Measurements from ENCODE around the gene ODAD2.
"Not testable (repeated sequence)": the region's sequence is repeated elsewhere in the genome, so short reads cannot be mapped to it uniquely, and the experiment has no call there.

The ODAD2 gene

DNA sequence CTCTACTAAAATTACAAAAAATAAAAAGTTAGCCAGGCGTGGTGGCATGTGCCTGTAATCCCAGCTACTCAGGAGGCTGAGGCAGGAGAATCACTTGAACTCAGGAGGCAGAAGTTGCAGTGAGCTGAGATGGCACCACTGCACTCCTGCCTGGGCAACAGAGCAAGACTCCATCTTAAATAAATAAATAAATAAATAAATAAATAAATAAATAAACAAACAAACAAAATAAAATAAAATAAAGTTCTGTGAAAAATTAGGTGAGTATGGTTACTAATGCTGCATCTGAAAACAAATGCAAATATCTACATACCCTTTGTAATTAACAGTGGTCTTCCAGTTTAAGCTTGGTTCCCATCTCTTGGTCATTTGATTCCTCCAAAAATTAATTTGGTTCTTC lies 28.1 kb downstream of the ODAD2 start:
- not testable (repeated sequence) for DNase-seq (ENCODE audit: low read depth, low spot score)

DNA sequence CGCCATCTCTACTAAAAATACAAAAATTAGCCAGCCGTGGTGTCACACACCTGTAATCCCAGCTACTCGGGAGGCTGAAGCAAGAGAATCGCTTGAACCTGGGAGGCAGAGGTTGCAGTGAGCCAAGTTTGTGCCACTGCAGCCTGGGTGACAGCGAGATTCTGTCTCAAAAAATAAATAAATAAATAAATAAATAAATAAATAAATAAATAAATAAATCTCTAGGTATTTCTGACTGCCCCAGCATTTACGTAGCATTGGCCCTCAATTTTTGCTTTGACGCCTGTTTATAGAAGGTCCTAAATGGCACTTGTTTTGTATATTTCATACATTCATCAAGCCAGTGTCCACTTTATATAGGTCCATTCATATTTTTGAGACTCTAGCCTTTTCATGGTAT lies 28.9 kb downstream of the ODAD2 start:
- not testable (repeated sequence) for DNase-seq (ENCODE audit: low read depth, low spot score)

DNA sequence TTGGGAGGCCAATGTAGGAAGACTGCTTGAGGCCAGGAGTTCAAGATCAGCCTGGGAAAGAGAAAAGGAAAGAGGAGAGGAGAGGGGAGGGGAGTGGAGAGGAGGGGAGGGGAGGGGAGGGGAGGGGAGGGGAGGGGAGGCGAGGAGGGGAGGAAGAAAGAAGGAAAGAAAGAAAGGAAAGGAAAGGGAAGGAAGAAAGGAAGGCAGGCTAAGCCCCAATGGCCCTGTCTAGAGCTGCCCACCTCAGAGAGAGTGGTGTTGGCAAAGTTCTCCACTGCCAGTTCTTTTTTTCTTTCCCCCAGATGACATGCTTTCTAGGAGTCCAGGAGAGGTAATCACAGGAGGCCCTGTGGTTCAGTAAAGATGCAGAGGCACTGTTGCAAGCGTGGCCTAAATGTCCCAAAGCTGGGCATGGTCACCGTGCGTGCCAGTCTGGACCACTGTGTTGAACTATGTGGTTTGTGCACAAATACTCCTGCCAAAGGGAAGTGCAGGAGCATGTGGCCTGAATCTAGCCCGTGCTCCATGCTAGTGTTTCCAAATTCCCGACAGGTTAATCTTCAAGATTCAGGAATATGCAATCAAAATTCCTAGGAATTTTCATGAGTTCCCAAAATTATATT lies 39.7 kb downstream of the ODAD2 start:
- no peak for DNase-seq (ENCODE audit: low read depth, low spot score)

DNA sequence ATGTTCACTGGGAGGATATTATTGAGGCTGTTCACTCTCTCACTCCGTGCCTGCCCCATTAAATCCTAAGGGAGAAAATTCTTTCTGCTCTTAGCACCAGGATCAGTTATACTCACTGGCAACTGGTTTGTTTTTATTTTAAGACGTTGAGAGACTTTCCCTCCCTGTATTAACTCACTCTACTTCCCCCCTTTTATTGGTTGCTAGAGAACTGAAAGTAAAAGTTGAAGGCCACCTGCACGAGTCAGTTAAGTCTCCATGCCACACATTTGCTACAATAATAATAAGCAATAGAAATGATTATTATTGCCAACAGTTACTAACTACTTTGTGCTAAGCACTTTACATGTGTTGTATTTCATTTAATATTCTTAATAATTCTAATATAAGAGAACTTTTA lies 40.5 kb downstream of the ODAD2 start:
- not testable (repeated sequence) for DNase-seq (ENCODE audit: low read depth, low spot score)

DNA sequence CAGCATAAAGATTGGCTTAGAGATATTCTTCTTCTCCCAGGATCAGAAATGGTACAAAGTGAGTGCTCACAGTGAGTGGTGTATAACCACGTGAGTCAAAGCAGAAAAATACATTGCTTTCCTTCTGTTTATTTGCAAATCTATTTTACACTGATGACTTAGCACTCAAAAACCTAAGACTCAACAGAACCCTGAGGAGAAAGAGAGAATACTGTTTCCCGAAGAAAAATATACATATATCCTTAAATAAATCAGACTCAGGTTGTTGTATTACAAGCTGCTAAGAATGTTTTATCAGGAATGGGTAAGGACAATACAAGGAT lies 48.7 kb downstream of the ODAD2 start:
- DNase-seq (ENCODE audit: low read depth, low spot score) = no peak

DNA sequence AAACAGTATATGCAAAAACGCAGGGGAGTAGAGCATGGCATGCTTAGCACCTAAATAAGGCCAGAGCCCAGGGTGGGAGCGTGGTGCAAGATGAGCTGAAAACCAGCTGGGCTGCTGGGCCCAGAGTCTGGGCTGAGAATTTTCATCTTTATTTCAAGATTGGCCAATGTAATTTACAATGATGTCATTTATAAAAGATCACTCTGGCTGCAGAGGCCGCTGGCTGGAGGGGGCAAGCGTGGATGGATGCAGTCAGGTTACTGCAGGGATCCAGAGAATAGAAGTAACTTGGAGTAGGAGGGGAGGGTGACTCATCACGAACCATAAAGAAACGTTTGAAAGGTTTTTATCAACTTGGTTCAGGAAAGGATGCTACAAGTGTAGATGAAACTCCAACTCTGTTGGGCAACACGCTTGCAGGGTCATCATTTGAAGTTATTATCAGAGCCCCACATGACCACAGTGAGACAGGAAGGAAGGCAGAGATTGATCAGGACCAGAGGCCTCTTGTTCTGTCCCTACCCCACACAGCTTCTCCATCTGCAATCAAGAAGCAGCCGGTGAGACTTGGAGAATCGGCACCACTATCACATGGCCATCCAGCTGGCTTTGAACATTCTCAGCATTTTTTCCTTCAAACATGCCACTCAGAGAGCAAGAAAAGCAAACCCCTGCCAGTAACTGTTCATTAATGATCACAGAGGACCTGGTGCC lies 49.2 kb downstream of the ODAD2 start:
- DNase-seq (ENCODE audit: low read depth, low spot score) = peak; percentile 59

DNA sequence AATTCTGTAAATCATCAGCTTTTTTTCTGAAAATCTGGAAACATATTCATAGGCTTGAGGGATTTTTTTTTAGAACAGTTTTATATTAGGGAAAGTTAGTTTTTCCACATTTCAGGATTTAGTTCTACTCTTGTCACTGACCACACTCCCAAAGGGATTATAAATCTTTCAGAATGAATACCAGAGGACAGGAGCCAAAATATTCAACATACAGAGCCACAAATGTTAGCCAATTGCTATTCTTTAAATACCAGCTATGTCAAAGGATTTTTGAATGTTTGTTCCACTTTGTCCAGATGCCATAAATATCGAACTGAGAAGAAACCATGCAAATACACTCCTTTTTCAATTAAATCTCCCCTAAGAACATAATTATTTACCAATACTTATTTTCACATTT lies 50.7 kb downstream of the ODAD2 start:
- no peak for DNase-seq (ENCODE audit: low read depth, low spot score)

DNA sequence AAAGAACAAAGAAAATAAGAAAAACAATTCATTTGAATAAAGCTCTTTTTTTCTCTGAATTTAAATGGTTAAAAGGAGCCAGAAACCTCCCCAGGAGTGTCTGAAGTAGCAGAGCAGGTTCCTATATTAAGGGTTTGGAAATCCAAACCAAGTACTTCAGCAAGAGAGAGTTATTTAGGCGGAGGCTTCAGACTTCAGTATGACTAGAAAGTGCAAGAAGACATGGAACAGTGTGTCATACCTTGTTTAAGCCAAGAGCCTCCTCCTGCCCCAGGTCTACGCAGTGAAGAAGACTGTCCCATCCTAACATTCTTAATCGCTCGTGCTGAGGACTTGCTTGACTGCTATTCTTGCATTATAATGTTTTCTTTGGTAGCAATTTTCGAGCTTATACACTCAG lies 51.3 kb downstream of the ODAD2 start:
- no peak for DNase-seq (ENCODE audit: low read depth, low spot score)

DNA sequence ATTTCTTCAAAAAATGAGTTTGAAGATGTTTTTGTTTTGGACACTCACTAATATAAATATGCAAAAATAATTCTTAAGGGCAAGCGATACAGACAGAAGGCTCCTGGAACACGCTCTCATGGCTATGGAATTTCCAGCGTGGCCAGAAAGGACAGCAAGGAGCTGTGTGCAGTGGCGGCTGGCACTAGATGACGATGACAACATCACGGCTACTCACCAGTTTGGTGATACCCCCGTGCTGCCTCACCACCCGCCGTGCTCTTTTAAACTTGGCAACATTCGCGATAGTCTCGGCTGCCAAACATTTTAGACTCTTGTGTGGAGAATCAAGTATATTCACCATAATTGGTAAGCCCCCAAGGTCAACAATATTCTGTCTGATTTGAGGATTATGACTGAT lies 54.9 kb downstream of the ODAD2 start:
- peak; percentile 23 for DNase-seq (ENCODE audit: low read depth, low spot score)

DNA sequence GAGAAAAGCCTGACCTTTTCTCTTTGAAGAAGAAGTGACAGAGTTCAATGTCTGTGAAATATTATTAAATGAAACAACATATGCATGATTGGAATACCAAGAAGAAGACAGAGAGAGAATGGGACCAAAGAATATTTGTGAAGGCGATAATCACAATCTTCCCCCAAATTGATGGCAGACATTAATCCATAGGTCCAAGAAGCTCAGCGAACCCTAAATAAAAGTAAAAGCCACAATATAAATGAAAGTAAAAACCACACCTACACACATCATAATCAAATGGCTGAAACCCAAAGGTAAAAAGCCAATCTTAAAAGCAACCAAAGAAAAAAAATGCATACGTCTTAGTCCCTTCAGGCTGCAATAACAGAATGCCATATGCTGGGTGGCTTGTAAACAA lies 84.0 kb downstream of the ODAD2 start:
- no peak for DNase-seq (ENCODE audit: low read depth, low spot score)

DNA sequence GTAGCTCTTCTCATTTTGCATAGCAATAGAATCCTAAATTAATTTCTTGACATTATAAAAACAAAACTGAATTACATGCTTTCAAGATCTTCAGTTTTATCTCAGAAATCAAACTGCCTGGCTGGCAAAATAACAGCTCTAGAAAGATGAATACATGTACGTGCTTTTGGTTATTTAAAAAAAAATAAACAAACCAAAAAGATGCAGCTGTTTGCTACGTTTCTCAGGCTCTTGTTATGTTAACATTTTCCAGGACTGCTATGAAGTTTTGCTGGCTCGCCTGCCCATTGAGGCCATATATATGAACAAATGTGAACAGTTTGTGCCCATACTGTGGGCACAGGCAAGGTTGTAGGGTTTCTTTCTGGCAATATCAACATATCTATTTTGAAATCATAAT lies 86.6 kb downstream of the ODAD2 start:
- DNase-seq (ENCODE audit: low read depth, low spot score) = no peak

DNA sequence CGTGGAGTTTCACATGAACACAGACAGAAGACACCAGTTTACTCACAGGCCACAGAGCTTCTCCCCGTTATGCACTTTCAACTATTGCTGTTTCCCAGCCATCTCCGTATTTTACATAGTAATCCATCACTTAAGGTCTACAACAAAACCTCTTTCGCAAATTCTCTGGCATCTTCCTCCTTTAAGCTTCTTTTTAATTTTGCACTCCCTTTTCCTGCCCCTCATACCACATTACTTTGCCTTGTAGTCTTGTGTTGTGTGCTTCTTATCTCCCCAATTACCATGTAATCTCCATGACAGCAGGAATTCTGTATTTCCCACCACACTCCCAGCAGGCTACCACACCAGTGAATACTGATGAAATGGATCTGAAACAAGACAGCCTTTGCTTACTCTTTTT lies 87.3 kb downstream of the ODAD2 start:
- DNase-seq (ENCODE audit: low read depth, low spot score) = peak; percentile 40

DNA sequence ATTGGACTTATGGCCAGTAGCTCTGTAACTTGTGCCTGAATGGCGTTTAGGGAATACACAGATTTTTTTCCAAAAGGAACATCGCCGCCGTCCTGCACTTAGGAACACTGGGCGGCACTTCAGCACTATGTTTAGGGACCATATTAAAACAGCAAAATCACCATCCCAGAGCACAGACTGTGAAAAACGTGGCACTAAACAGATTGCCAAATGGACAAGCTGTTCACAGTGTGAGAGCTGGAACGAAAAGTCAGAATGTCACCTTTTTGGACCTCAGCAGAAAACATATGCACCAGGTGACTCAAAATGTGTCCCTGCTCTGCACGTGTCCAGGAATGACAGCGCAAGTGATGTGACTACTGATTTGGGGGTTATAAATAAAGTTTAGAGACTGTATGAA lies 87.9 kb downstream of the ODAD2 start:
- no peak for DNase-seq (ENCODE audit: low read depth, low spot score)

DNA sequence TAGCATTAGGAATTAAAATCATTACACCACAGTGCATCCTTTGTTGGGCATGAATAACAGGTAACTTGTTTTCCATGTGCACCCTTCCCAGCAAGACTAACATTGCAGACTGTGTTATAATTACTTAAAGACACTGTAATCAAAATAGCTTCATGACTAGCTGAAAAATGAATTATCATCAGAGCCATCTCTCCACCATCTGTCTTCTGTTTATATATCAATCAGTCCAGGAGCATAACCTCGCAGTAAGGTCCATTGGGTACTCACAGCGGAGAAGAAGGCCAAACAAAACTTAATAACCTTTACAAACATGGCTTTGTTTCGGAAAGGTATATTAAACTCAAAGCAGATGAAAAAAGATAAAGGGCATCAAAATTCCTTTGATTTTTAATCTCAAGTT lies 90.6 kb downstream of the ODAD2 start:
- no peak for DNase-seq (ENCODE audit: low read depth, low spot score)

DNA sequence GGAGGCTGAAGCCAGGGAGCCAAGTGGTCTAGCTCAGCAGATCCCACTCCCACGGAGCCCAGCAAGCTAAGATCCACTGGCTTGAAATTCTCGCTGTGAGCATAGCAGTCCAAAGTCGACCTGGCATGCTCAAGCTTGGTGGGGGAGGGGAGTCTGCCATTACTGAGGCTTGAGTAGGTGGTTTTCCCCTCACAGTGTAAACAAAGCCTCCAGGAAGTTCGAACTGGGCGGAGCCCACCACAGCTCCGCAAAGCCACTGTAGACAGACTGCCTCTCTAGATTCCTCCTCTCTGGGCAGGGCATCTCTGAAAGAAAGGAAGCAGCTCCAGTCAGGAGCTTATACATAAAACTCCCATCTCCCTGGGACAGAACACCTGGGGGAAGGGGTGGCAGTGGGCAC lies 99.4 kb downstream of the ODAD2 start:
- DNase-seq (ENCODE audit: low read depth, low spot score) = not testable (repeated sequence)

DNA sequence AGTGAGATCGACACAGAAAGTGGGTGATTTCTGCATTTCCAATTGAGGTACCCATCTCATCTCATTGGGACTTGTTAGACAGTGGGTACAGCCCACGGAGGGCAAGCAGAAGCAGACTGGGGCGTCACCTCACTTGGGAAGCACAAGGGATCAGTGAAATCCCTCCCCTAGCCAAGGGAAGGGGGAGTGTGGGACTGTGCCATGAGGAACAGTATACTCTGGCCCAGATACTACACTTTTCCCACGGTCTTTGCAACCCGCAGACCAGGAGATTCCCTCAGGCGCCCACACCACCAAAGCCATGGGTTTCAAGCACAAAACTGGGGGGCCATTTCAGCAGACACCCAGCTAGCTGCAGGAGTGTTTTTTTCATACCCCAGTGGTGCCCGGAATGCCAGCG lies 99.8 kb downstream of the ODAD2 start:
- no peak for DNase-seq (ENCODE audit: low read depth, low spot score)

DNA sequence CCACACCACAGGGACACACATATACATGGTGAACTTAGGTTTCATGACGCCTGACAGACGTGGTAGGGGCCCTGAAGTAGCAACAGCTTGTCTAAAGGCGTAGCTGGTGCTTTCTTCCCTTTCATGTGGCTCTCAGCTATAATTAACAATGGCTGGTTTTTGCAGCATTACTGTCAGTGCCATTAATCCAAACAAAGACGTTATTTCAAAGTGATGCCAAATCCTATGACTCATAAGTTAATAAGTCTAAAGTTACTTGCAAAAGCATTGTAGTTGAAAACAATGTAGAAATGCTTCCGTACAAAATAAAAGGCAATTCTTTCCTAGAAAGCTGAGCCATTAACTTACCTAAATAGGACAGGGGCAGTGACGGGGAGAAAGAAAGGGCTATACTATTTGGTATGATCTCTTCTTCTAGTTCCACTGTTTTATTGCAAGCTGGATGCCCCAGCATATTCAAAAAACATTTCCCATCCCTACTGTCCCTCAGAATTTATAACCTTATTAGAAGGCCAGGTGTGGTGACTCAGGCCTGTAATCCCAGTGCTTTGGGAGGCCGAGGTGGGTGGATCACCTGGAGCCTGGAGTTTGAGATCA lies 105.4 kb downstream of the ODAD2 start:
- DNase-seq (ENCODE audit: low read depth, low spot score) = peak; percentile 52

DNA sequence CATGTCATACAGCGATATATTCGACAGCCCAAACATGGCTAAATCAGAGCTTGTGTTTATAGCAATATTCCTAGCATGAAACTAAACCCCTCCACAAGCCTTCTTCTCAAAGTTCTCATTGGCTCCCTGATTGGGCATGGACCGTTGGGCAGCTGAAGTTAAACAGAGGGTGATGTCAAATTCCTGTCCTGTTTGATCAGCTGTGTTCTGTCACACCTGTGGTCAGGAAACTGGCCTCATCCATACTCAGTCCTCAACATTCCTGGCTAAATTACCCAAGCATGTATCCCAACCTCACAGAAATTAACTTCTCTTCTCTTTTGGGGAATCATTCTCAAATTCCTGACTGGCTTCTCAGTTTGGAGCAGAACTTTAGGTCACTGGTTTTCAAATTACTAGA lies 107.9 kb downstream of the ODAD2 start:
- DNase-seq (ENCODE audit: low read depth, low spot score) = peak; percentile 20

DNA sequence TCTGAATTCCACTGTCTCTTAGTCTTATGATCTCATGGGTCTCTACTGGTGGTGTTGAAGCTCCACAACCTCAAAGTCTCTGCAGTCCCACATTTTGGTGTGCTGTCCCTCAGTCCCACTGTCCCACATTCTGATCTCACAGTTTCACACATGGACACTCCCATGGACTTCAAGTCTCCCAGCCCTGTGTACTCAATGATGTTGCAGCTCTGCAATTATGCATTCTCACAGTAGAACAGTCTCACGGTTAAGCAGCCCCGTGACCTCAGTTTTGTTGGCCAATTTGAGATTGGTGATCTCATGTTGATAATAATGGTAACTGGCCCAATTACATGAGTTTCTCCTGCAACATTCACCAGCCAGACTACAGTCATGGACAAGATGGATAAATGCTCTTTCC lies 109.4 kb downstream of the ODAD2 start:
- DNase-seq (ENCODE audit: low read depth, low spot score) = no peak

DNA sequence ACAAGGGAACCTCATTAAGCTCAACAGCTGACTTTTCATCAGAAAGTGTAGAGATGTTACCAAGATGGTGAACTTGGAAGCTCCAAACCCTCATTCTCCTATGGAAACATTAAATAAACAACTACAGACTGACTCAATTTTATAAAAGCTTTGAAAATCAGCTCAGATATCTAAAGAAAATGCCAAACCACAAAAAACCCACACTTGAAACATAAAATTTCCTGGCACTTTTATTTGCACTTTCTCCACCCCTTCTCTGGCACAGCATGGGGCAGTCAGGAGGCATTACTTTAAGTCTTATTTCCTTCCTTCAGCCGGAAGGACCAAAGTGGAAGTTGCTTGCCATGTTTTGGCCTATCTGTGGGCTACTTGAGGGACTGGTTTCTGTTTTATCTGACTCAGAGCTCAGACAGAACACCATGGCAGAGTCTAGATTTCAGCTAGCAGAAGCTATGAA lies 114.7 kb downstream of the ODAD2 start:
- DNase-seq (ENCODE audit: low read depth, low spot score) = no peak

DNA sequence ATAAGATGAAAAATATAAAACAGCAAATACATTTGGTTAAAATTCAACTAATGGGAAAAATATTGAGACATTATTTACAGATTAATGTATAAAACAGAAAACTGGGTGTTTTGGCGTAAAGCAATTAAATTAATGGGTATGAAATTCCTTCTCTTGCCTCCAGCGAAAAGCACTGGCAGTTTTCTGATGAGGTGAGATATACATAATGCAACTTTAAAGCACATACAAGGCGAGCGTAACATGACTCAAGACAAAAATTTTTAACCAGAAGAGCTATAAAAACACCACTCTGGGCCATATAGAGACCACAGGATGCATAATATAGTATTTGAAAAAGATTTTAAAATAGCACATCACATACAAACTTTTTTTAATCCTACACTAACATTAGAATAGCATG lies 120.6 kb downstream of the ODAD2 start:
- DNase-seq (ENCODE audit: low read depth, low spot score) = no peak

DNA sequence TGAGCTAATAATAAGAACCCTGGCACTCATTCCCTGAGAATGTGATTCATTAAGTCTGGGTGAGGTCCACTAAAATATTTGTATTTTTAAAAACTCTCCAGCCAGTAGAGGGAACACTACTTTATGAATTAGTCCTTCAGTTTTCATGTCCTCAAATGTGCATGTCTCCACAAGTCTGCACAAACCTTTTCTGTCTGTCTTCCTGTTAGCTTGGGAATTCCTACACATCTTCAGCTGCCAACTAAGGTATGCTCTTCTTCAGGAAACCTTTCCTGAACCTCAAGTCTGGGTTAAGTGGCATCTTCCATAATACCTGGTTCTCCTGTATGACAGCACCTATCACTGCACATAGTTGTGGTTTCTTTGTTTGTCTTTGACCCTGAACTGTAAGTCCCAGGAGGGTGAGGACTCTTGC lies 133.7 kb downstream of the ODAD2 start:
- peak; percentile 14 for DNase-seq (ENCODE audit: low read depth, low spot score)

DNA sequence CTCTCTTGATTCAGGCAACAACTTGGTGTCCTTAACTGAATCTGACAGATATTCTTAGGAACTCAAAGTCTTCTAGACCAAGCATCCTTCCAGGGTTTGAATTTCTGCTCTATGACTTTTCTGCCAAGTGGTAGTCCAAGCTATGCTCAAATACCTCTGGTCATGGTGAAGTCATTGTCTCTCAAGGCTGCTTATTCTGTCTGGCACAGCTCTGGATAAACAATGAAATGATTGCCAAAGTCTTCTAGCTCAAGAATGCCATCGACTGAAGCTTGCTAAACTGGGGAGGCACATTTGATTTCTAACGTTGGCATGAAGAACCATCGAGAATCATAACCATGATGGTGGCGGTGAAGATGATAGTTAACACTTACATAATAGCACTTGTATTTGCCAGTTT lies 137.1 kb downstream of the ODAD2 start:
- DNase-seq (ENCODE audit: low read depth, low spot score) = no peak

Measured in astrocyte of the hippocampus (primary cell).